Measurements from ENCODE around the gene PIAS4.

The PIAS4 gene

GRCh38 chr19:4077800-4078684 is 70.5 kb downstream of the PIAS4 start:
- H3K9me3 ChIP-seq: no peaks in the 10 kb centered on the region
- H3K36me3 ChIP-seq (replicated peaks): no peaks in the 10 kb centered on the region
- H3K4me3 ChIP-seq: no peak overlapping the region
- no peaks in the 10 kb centered on the region for H3K4me1 ChIP-seq
- H3K27me3 ChIP-seq (ENCODE audit: low read depth): no peaks in the 10 kb centered on the region
- in situ Hi-C loops (cut with MboI; ENCODE audit: low sequenced_read_pairs): no loop called here
- DNase-seq (ENCODE audit: low spot score in 2 of 2): peak in 1 of 2 experiments; percentile 48

GRCh38 chr19:4080473-4080872 is 72.9 kb downstream of the PIAS4 start:
- in situ Hi-C loops (cut with MboI; ENCODE audit: low sequenced_read_pairs): no loop called here
- peak in 1 of 2 experiments; percentile 6 for DNase-seq (ENCODE audit: low spot score in 2 of 2)
- H3K4me3 ChIP-seq: no peak overlapping the region
- no peaks in the 10 kb centered on the region for H3K9me3 ChIP-seq
- no peaks in the 10 kb centered on the region for H3K4me1 ChIP-seq
- H3K36me3 ChIP-seq (replicated peaks): no peaks in the 10 kb centered on the region
- no peaks in the 10 kb centered on the region for H3K27me3 ChIP-seq (ENCODE audit: low read depth)

DNA sequence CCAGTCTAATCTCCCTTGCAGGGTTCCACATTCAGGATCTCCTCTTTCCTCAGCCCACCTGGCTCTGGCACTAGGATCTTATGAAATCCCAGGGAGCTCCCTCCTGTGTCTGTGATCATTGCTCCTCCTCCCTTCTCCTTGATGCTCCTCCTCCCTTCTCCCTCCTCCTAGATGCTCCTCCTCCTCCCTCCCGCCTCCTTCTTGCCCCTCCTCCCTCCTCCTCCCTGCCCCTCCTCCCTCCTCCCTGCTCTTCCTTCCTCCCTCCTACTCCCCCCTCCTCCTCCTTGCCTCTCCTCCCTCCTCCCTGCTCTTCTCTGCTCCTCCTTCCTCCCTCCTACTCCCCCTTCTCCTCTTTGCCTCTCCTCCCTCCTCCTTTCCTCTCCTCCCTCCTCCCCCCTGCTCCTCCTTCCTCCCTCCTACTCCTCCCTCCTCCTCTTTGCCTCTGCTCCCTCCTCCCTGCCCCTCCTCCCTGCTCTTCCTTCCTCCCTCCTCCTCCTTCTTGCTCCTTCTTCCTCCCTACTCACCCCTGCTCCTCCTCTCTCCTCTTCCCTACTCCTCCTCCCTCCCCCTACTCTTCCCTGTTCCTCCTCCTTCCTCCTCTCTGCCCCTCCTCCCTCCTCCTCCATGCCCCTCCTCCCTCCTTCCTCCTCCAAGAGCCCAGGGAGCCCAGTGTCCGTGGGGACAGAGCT is 74.0 kb downstream of the PIAS4 start:
- no peak overlapping the region for H3K4me3 ChIP-seq
- DNase-seq (ENCODE audit: low spot score in 2 of 2): peak in 1 of 2 experiments; percentile 14
- in situ Hi-C loops (cut with MboI; ENCODE audit: low sequenced_read_pairs): no loop called here
- H3K27me3 ChIP-seq (ENCODE audit: low read depth): no peaks in the 10 kb centered on the region
- no peaks in the 10 kb centered on the region for H3K36me3 ChIP-seq (replicated peaks)
- H3K4me1 ChIP-seq: no peaks in the 10 kb centered on the region
- no peaks in the 10 kb centered on the region for H3K9me3 ChIP-seq

GRCh38 chr19:4082172-4082571 is 74.6 kb downstream of the PIAS4 start:
- Histone ChIP-seq H3K27me3 (ENCODE audit: low read depth) (no peaks in the 10 kb centered on the region), H3K4me1 (no peaks in the 10 kb centered on the region), H3K36me3 (replicated peaks) (no peaks in the 10 kb centered on the region), H3K4me3 (no peak overlapping the region), H3K9me3 (no peaks in the 10 kb centered on the region)
- in situ Hi-C loops (cut with MboI; ENCODE audit: low sequenced_read_pairs): no loop called here
- no peak for DNase-seq (ENCODE audit: low spot score in 2 of 2)

DNA sequence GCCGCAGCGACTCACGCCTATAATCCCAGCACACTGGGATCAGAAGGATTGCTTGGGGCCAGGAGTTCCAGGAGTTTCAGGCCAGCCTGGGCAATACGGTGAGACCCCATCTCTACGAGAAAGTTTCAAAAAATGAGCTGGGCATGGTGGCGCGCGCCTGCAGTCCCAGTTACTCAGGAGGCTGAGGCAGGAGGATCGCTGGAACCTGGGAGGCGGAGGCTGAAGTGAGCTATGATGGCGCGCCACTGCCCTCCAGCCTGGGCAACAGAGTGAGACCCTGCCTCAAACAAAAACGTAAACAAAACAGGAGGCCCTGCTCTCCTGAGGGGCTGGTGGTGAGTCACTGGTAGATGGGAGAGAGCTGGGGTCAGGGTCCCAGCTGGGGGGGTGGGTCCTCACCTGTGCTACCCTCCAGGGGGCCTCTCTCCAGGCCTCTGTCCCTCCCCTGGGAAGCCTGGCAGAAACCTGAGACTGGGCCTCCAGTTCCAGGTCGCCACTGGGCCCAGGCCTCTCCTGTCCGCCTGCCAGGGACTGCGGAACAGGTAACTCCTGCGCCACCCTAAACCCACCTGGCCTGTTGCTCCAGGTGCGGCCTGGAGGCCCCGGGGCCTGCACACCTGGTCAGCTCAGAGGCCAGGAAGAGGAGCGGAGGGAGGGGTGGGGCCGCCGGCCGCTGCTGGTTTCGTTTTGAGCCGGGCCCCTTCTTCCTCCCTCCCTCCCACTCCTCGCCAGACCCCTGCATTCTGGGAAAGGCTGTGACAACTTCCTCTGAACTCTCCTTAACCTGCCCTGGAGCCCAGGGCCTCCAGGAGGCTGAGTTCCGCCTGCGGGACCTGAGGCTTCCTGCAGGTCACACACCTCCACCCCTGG is 76.4 kb downstream of the PIAS4 start:
- in situ Hi-C loops (cut with MboI; ENCODE audit: low sequenced_read_pairs): no loop called here
- Histone ChIP-seq H3K9me3 (no peaks in the 10 kb centered on the region), H3K4me3 (no peak overlapping the region), H3K4me1 (no peaks in the 10 kb centered on the region), H3K27me3 (ENCODE audit: low read depth) (no peaks in the 10 kb centered on the region), H3K36me3 (replicated peaks) (no peaks in the 10 kb centered on the region)
- peak in 1 of 2 experiments; percentile 7 for DNase-seq (ENCODE audit: low spot score in 2 of 2)

DNA sequence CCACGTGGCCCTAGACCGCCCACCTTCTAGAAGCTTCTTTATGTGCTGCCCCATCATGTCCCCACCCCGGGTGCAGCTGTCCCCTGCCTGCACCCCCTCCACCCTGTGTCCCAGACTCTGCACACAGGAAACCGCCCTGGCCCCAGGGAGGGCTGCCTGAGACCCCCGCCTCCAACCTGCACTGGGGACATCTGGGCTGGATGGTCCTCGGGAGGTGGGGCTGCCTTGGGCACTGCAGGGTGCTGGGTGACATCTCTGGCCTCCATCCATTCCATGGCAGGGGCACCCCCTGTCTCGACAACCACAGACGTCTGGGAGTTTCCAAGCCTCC is 77.0 kb downstream of the PIAS4 start:
- no peaks in the 10 kb centered on the region for H3K9me3 ChIP-seq
- no peaks in the 10 kb centered on the region; the same call in none of the 2 replicates for H3K36me3 ChIP-seq (replicated peaks)
- H3K4me1 ChIP-seq: no peaks in the 10 kb centered on the region
- no peak overlapping the region for H3K4me3 ChIP-seq
- in situ Hi-C loops (cut with MboI; ENCODE audit: low sequenced_read_pairs): no loop called here
- DNase-seq (ENCODE audit: low spot score in 2 of 2): peak in 1 of 2 experiments; percentile 5
- no peaks in the 10 kb centered on the region for H3K27me3 ChIP-seq (ENCODE audit: low read depth)

GRCh38 chr19:4086411-4086867 is 78.9 kb downstream of the PIAS4 start:
- H3K4me1 ChIP-seq: no peaks in the 10 kb centered on the region
- no peaks in the 10 kb centered on the region for H3K27me3 ChIP-seq (ENCODE audit: low read depth)
- no peaks in the 10 kb centered on the region for H3K9me3 ChIP-seq
- peaks cover 3% of the 10 kb centered on the region for H3K36me3 ChIP-seq (replicated peaks)
- DNase-seq (ENCODE audit: low spot score in 2 of 2): peak in 1 of 2 experiments; percentile 19
- in situ Hi-C loops (cut with MboI; ENCODE audit: low sequenced_read_pairs): no loop called here
- no peak overlapping the region for H3K4me3 ChIP-seq

DNA sequence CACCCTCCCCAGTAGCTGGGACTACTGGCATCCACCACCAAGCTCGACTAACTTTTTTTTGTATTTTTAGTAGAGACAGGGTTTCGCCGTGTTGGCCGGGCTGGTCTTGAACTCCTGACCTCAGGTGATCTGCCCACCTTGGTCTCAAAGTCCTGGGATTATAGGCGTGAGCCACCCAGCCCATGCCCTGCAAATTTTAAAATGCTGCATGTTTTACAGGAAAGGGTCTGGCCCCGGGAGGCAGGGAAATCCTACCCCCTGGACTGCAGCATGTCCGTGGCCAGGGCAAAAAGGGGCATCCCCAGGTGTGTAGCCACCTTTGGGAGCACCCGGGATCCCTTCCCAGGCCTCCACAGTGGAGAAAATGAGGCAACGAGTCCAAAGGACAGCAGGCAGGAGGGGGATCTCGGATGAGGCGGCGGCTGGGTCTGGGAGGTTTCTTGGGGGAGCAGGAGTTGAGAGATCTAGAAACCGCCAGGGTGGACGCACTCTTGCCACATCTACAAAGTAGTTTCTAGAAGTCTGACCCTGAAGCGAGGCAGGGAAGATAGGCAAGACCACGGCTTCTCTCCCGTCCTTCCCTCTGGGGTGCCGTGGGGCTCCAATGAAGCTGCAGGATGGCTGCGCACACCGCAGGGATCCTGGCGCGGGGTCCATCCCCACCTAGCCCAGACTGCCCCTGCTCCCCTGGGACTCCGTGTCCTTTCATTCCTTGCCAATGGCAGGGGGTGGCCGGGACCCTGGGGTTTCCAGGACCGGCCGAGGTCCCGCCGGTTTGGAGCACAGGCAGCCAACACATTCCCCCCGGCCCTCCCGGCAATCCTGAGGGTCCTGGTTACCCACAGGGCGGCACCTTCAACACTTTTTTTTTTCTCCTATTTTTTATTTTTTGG is 80.5 kb downstream of the PIAS4 start:
- Histone ChIP-seq H3K9me3 (no peaks in the 10 kb centered on the region), H3K36me3 (replicated peaks) (peaks cover 10% of the 10 kb centered on the region), H3K4me1 (no peaks in the 10 kb centered on the region), H3K4me3 (no peak overlapping the region), H3K27me3 (ENCODE audit: low read depth) (no peaks in the 10 kb centered on the region)
- DNase-seq (ENCODE audit: low spot score in 2 of 2): no peak
- in situ Hi-C loops (cut with MboI; ENCODE audit: low sequenced_read_pairs): no loop called here

GRCh38 chr19:4088975-4089374 is 81.4 kb downstream of the PIAS4 start:
- H3K27me3 ChIP-seq (ENCODE audit: low read depth): no peaks in the 10 kb centered on the region
- peaks cover 19% of the 10 kb centered on the region for H3K36me3 ChIP-seq (replicated peaks)
- in situ Hi-C loops (cut with MboI; ENCODE audit: low sequenced_read_pairs): no loop called here
- no peak overlapping the region for H3K4me3 ChIP-seq
- peak in 1 of 2 experiments; percentile 5 for DNase-seq (ENCODE audit: low spot score in 2 of 2)
- no peaks in the 10 kb centered on the region for H3K4me1 ChIP-seq
- no peaks in the 10 kb centered on the region for H3K9me3 ChIP-seq
